A549 (cell line): Measurements from ENCODE around the gene ASB13. TPM values are rescaled to one million over a fixed set of nuclear protein-coding genes. Genes with fewer than 3 reads are reported as not detected.

Experiments used
- ATAC-seq, 2 experiments: fragments of 200-7000 bp in 1 of 2; fragments of >200 bp in 1 of 2; cut with Nextera tagmentation in 1 of 2; cut with Tn5 transposase in 1 of 2; 3 replicates each; pipeline versions ENCODE4 v1.8.0 to v1.9.1; 2018 to 2020; ENCODE audit warnings: mild to moderate bottlenecking in 1 of 2, moderate library complexity in 1 of 2
- CTCF ChIA-PET: fragments of 300-600 bp; sonication (Branson Sonifier 250); formaldehyde crosslinking; extraction: SDS; loops from one replicate; lab custom pipeline; 2021; ENCODE audit warnings: antibody characterized with exemption, inconsistent platforms; lab: Yijun Ruan, JAX
- POLR2A ChIA-PET: fragments of 350-600 bp; formaldehyde crosslinking; extraction: SDS; loops from one replicate; lab custom pipeline; 2021; ENCODE audit warnings: antibody characterized with exemption, inconsistent platforms; lab: Yijun Ruan, JAX
- DNase-seq, 2 experiments: peaks; one replicate each; pipeline versions ENCODE4 v3.0.0 to v3.0.0-alpha.2; 2011 to 2016; ENCODE audit warnings: low read depth in 1 of 2, low spot score in 1 of 2
- FAIRE-seq: peaks from 2 replicates; lab custom pipeline; 2011; peaks lifted over from hg19 to GRCh38; lab: Jason Lieb, UNC
- H3K27ac ChIP-seq, 2 experiments: fragments of >200 bp; sonication (Bioruptor Twin); formaldehyde crosslinking; 3 replicates each; pipeline ENCODE4 v1.5.1; 2016 to 2017
- H3K4me1 ChIP-seq: fragments of >200 bp; sonication (Bioruptor Twin); formaldehyde crosslinking; 3 replicates; pipeline ENCODE4 v1.6.1; 2016
- H3K4me2 ChIP-seq: fragments of >200 bp; sonication (Bioruptor Twin); formaldehyde crosslinking; 3 replicates; pipeline ENCODE4 v1.6.1; 2016
- H3K4me3 ChIP-seq: fragments of >200 bp; sonication (Bioruptor Twin); formaldehyde crosslinking; 3 replicates; pipeline ENCODE4 v1.5.1; 2016
- H3K9me3 ChIP-seq: fragments of >200 bp; sonication (Bioruptor Twin); formaldehyde crosslinking; 3 replicates; pipeline ENCODE4 v1.6.1; 2016
- CBX2 ChIP-seq: fragments of 200-600 bp; sonication (generic); IDR thresholded peaks from 2 replicates; pipeline ENCODE4 v1.6.1; 2016; ENCODE audit warnings: low read depth, mild to moderate bottlenecking, borderline replicate concordance
- CEBPB ChIP-seq, 2 experiments: fragments of >200 bp in 1 of 2; sonication (Bioruptor Twin) in 1 of 2; formaldehyde crosslinking in 1 of 2; IDR thresholded peaks; 2 replicates each; pipeline ENCODE4 v1.6.1; 2012 to 2016
- CHD4 ChIP-seq: fragments of 200-600 bp; sonication (generic); IDR thresholded peaks from 2 replicates; pipeline ENCODE4 v1.6.1; 2016; ENCODE audit warnings: antibody characterized with exemption, mild to moderate bottlenecking, borderline replicate concordance
- EP300 ChIP-seq, 2 experiments: fragments of >200 bp; sonication (Bioruptor Twin); formaldehyde crosslinking; IDR thresholded peaks; 2 replicates in 1 of 2; 3 replicates in 1 of 2; pipeline ENCODE4 v1.6.1; 2016 to 2017
- ESRRA ChIP-seq: fragments of 150-350 bp; IDR thresholded peaks from 2 replicates; pipeline ENCODE4 v1.6.1; 2014; ENCODE audit warnings: mild to moderate bottlenecking, low read length, borderline replicate concordance
- FOSB ChIP-seq: fragments of 250-450 bp; sonication (Bioruptor Pico); IDR thresholded peaks from 2 replicates; pipeline ENCODE4 v1.5.0; 2020; ENCODE audit warnings: mild to moderate bottlenecking, moderate library complexity
- FOSL2 ChIP-seq, 2 experiments: fragments of 450-650 bp in 1 of 2; fragments of >200 bp in 1 of 2; sonication (Bioruptor Twin) in 1 of 2; formaldehyde crosslinking; IDR thresholded peaks; 2 replicates each; pipeline versions ENCODE4 v1.5.0 to v1.6.1; 2016 to 2020; ENCODE audit warnings: mild to moderate bottlenecking in 1 of 2, moderate library complexity in 1 of 2
- FOXS1 ChIP-seq: fragments of 250-450 bp; sonication (Bioruptor Pico); IDR thresholded peaks from 2 replicates; pipeline ENCODE4 v1.5.0; 2020; ENCODE audit warnings: mild to moderate bottlenecking, moderate library complexity
- HEYL ChIP-seq: fragments of 250-450 bp; sonication (Bioruptor Pico); IDR thresholded peaks from 2 replicates; pipeline ENCODE4 v1.8.0; 2021; ENCODE audit warnings: mild to moderate bottlenecking, moderate library complexity
- HOXB13 ChIP-seq: fragments of 250-450 bp; sonication (Bioruptor Pico); IDR thresholded peaks from 2 replicates; pipeline ENCODE4 v1.5.0; 2020; ENCODE audit warnings: low read depth, mild to moderate bottlenecking, moderate library complexity
- HOXB5 ChIP-seq: fragments of 250-450 bp; sonication (Bioruptor Pico); IDR thresholded peaks from 2 replicates; pipeline ENCODE4 v1.5.0; 2020; ENCODE audit warnings: mild to moderate bottlenecking, moderate library complexity
- JUN ChIP-seq, 2 experiments: fragments of >200 bp; sonication (Bioruptor Twin); formaldehyde crosslinking; IDR thresholded peaks; 2 replicates in 1 of 2; 3 replicates in 1 of 2; pipeline ENCODE4 v1.6.1; 2016 to 2017
- JUNB ChIP-seq: fragments of >200 bp; sonication (Bioruptor Twin); formaldehyde crosslinking; IDR thresholded peaks from 2 replicates; pipeline ENCODE4 v1.6.1; 2016
- KDM1A ChIP-seq: fragments of 200-600 bp; sonication (generic); IDR thresholded peaks from 2 replicates; pipeline ENCODE4 v1.6.1; 2016; ENCODE audit warnings: low read depth, mild to moderate bottlenecking
- MAZ ChIP-seq: fragments of 150-350 bp; IDR thresholded peaks from 2 replicates; pipeline ENCODE4 v1.6.1; 2014; ENCODE audit warnings: antibody characterized with exemption, low read depth, low read length, borderline replicate concordance
- NFE2L2 ChIP-seq: fragments of 150-350 bp; conservative IDR thresholded peaks from 2 replicates; pipeline ENCODE4 v1.6.1; 2014; ENCODE audit warnings: low read length
- PHF8 ChIP-seq: fragments of 200-600 bp; sonication (generic); IDR thresholded peaks from 2 replicates; pipeline ENCODE4 v1.6.1; 2016; ENCODE audit warnings: low read depth, mild to moderate bottlenecking, antibody characterized with exemption, moderate library complexity, borderline replicate concordance
- RCOR1 ChIP-seq: fragments of 150-350 bp; IDR thresholded peaks from 2 replicates; pipeline ENCODE4 v1.6.1; 2014; ENCODE audit warnings: antibody characterized with exemption, low read length, low read depth
- RFX5 ChIP-seq: fragments of 450-650 bp; IDR thresholded peaks from 2 replicates; pipeline ENCODE4 v1.7.1; 2014; ENCODE audit warnings: antibody characterized with exemption, mild to moderate bottlenecking, moderate library complexity
- RNF2 ChIP-seq: fragments of 200-600 bp; sonication (generic); IDR thresholded peaks from 2 replicates; pipeline ENCODE4 v1.6.1; 2016; ENCODE audit warnings: low read depth, mild to moderate bottlenecking, antibody characterized with exemption, moderate library complexity, borderline replicate concordance
- SREBF2 ChIP-seq: fragments of 450-650 bp; IDR thresholded peaks from 2 replicates; pipeline ENCODE4 v1.6.1; 2014; ENCODE audit warnings: mild to moderate bottlenecking, moderate library complexity
- TFCP2L1 ChIP-seq: fragments of 250-450 bp; sonication (Bioruptor Pico); IDR thresholded peaks from 2 replicates; pipeline ENCODE4 v1.5.0; 2021; ENCODE audit warnings: mild to moderate bottlenecking
- ZC3H11A ChIP-seq: fragments of 450-650 bp; IDR thresholded peaks from 2 replicates; pipeline ENCODE4 v1.6.1; 2014; ENCODE audit warnings: antibody characterized with exemption, mild to moderate bottlenecking
- ZSCAN20 ChIP-seq: fragments of 250-450 bp; sonication (Bioruptor Pico); IDR thresholded peaks from 2 replicates; pipeline ENCODE4 v1.8.0; 2022; ENCODE audit warnings: mild to moderate bottlenecking, moderate library complexity
- WGBS: methylation state at CpG from one replicate; pipeline ENCODE4 v1.1.6; 2017; ENCODE audit errors: missing lambda C conversion rate; 5-methylcytosine and 5-hydroxymethylcytosine counted together
- polyA plus RNA-seq, 4 experiments: library from polyadenylated mRNA; depleted of rRNA in 3 of 4; stranded (reverse); fragments of >200 nt; fragmentation: RNase III in 1 of 4; extraction: RNeasy Plus Mini Kit Qiagen cat#74134 plus additional on column Dnase treatment in 1 of 4; gene quantifications; 2 replicates in 3 of 4; 3 replicates in 1 of 4; pipeline ENCODE4 v1.2.3, GENCODE V29; 2011 to 2017
- TF ChIP-seq, protein P1 (sequence below): fragments of 200-600 bp; sonication (generic); IDR thresholded peaks from 2 replicates; pipeline ENCODE4 v1.6.1; 2016; ENCODE audit warnings: antibody characterized with exemption, mild to moderate bottlenecking, moderate library complexity

The ASB13 gene
- polyA plus RNA-seq, 2 of the 4 experiments (the other 2 are of a cell fraction) = 10.9 to 12.9 TPM

DNA sequence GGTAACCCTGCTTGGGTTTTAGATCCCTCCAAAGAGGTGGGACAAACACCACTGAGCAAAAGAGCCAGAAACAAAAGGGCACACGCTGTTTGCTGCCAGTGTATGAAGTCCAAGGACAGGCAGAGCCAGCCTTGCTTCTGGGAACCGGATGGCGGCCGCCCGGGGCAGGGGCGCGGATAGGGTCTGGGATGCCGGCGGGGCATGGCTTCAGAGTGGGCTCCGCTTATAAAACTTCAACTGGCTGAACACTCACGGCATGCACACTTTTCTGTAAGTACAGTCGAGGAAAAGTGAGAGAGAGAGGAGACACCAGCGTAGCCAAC lies 62.6 kb downstream of the ASB13 start (continued):
- TF ChIP-seq, protein P1, sequence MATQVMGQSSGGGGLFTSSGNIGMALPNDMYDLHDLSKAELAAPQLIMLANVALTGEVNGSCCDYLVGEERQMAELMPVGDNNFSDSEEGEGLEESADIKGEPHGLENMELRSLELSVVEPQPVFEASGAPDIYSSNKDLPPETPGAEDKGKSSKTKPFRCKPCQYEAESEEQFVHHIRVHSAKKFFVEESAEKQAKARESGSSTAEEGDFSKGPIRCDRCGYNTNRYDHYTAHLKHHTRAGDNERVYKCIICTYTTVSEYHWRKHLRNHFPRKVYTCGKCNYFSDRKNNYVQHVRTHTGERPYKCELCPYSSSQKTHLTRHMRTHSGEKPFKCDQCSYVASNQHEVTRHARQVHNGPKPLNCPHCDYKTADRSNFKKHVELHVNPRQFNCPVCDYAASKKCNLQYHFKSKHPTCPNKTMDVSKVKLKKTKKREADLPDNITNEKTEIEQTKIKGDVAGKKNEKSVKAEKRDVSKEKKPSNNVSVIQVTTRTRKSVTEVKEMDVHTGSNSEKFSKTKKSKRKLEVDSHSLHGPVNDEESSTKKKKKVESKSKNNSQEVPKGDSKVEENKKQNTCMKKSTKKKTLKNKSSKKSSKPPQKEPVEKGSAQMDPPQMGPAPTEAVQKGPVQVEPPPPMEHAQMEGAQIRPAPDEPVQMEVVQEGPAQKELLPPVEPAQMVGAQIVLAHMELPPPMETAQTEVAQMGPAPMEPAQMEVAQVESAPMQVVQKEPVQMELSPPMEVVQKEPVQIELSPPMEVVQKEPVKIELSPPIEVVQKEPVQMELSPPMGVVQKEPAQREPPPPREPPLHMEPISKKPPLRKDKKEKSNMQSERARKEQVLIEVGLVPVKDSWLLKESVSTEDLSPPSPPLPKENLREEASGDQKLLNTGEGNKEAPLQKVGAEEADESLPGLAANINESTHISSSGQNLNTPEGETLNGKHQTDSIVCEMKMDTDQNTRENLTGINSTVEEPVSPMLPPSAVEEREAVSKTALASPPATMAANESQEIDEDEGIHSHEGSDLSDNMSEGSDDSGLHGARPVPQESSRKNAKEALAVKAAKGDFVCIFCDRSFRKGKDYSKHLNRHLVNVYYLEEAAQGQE = no peak
- no peak for TF ChIP-seq JUNB
- no peak for TF ChIP-seq RCOR1
- TF ChIP-seq PHF8 = no peak
- TF ChIP-seq HOXB5 (CRISPR knock-in tag) = no peak
- no peak for TF ChIP-seq MAZ
- TF ChIP-seq HEYL (CRISPR knock-in tag) = no peak

GRCh38 chr10:5603091-5603847 lies 63.1 kb downstream of the ASB13 start:
- H3K9me3 ChIP-seq = no peaks in the 10 kb centered on the region
- FAIRE-seq = no peak
- no peak for TF ChIP-seq EP300 (IDR thresholded peaks at IDR 0.05)
- TF ChIP-seq JUN (IDR thresholded peaks at IDR 0.05) = no peak
- no peak for TF ChIP-seq CBX2
- no peak for TF ChIP-seq TFCP2L1
- TF ChIP-seq FOSB = no peak
- TF ChIP-seq KDM1A = no peak
- TF ChIP-seq RFX5 = no peak
- TF ChIP-seq ZC3H11A = no peak
- TF ChIP-seq SREBF2 = no peak
- TF ChIP-seq ZSCAN20 = no peak
- TF ChIP-seq CHD4 = no peak
- no peak for TF ChIP-seq HEYL (CRISPR knock-in tag)
- TF ChIP-seq ESRRA = no peak
- no peak for TF ChIP-seq CEBPB (IDR thresholded peaks at IDR 0.05)
- H3K4me3 ChIP-seq = no peak overlapping the region
- WGBS = 95% methylated on average over 14 of the region's 14 CpGs
- no peak overlapping the region for H3K4me2 ChIP-seq
- no peaks in the 10 kb centered on the region for H3K4me1 ChIP-seq
- ChIA-PET POLR2A (no interaction called here), CTCF (interaction anchor here (0.6 to 13.9 kb wide), 7 partner anchors 14 to 161 kb away, joined by 3 to 108 read pairs (median 3); no protein-coding TSS in a partner anchor)
- ATAC-seq = no peak
- no peak for DNase-seq
- H3K27ac ChIP-seq = no peak overlapping the region; a peak in 1 of 6 replicates

- no peak overlapping the region for H3K4me3 ChIP-seq
- no peaks in the 10 kb centered on the region for H3K9me3 ChIP-seq
- POLR2A ChIA-PET = no interaction called here
These were observed 64.4 kb downstream of the ASB13 start for GRCh38 chr10:5601826-5602495.

More at GRCh38 chr10:5601826-5602495, 64.4 kb downstream of the ASB13 start:
- ATAC-seq = no peak
- 82% methylated on average over 11 of the region's 11 CpGs for WGBS
- CTCF ChIA-PET = interaction anchor here (1.0 to 13.9 kb wide), 4 partner anchors 12 to 160 kb away, joined by 3 to 108 read pairs (median 4); no protein-coding TSS in a partner anchor
- Histone ChIP-seq H3K4me1 (peaks cover 5% of the 10 kb centered on the region), H3K27ac (0 out of 6 replicates have a peak overlapping the region, but pooled peaks of 1 of the 2 experiments have one; percentile 8), H3K4me2 (no peak overlapping the region)
- FAIRE-seq = no peak
- TF ChIP-seq KDM1A (no peak), NFE2L2 (no peak), HOXB13 (CRISPR knock-in tag) (no peak), FOXS1 (no peak), RNF2 (no peak), FOSL2 (IDR thresholded peaks at IDR 0.05) (no peak), FOSL2 (CRISPR knock-in tag; IDR thresholded peaks at IDR 0.05) (no peak), PHF8 (no peak)
- DNase-seq = no peak
